HepG2 (cell line): Measurements from ENCODE around the gene PEX10. TPM values are rescaled to one million over a fixed set of nuclear protein-coding genes. Genes with fewer than 3 reads are reported as not detected.

Experiments
- ATAC-seq: fragments of 200-7000 bp; cut with Tn5 transposase; 3 replicates; pipeline ENCODE4 v1.9.1; 2020; ENCODE audit warnings: mild to moderate bottlenecking, moderate library complexity
- BruUV-seq: library from RNA; stranded (reverse); fragments of 400-500 nt; replicated peaks from 2 replicates; lab custom pipeline; 2021; lab: Mats Ljungman, UMichigan
- CTCF ChIA-PET: fragments of 300-600 bp; formaldehyde crosslinking; extraction: SDS; loops from one replicate; lab custom pipeline; 2021; ENCODE audit warnings: low total read pairs, inconsistent platforms, low intra/inter-chr PET ratio; lab: Yijun Ruan, JAX
- POLR2A ChIA-PET: fragments of 350-600 bp; sonication (Branson Sonifier 250); formaldehyde crosslinking; loops from one replicate; lab custom pipeline; 2020; ENCODE audit warnings: antibody characterized with exemption, inconsistent platforms; lab: Yijun Ruan, JAX
- DNase-seq: peaks from one replicate; pipeline ENCODE4 v3.0.0-alpha.2; 2015; ENCODE audit warnings: low spot score
- FAIRE-seq: peaks from 3 replicates; lab custom pipeline; 2011; peaks lifted over from hg19 to GRCh38; lab: Jason Lieb, UNC
- H2AFZ ChIP-seq: one replicate; pipeline ENCODE4 v1.6.1; 2011; ENCODE audit warnings: low read length, inconsistent platforms
- H3K27ac ChIP-seq: fragments of 300-600 bp; 3 replicates; pipeline ENCODE4 v1.8.0; 2011; ENCODE audit warnings: mixed run types, mild to moderate bottlenecking, mixed read lengths, low read length, inconsistent platforms; ENCODE audit not compliant: insufficient read depth; ENCODE audit errors: extremely low read length
- H3K27me3 ChIP-seq, 2 experiments: fragments of 200-600 bp in 1 of 2; 2 replicates in 1 of 2; 3 replicates in 1 of 2; pipeline versions ENCODE4 v1.6.0 to v1.8.0; 2011; ENCODE audit warnings: low read length in 2 of 2, mild to moderate bottlenecking in 2 of 2, moderate library complexity in 2 of 2, inconsistent platforms in 1 of 2; ENCODE audit not compliant: insufficient read depth in 2 of 2, control insufficient read depth in 1 of 2
- H3K36me3 ChIP-seq, 2 experiments: fragments of 200-600 bp in 1 of 2; replicated peaks in 1 of 2; 2 replicates in 1 of 2; 3 replicates in 1 of 2; pipeline versions ENCODE4 v1.5.1 to v1.8.0; 2011; ENCODE audit warnings: low read length in 2 of 2, inconsistent platforms in 1 of 2; ENCODE audit not compliant: insufficient read depth in 2 of 2, control insufficient read depth in 1 of 2
- H3K4me1 ChIP-seq: 2 replicates; pipeline ENCODE4 v1.5.1; 2012; ENCODE audit warnings: low read length, inconsistent platforms; ENCODE audit not compliant: insufficient read depth
- H3K4me2 ChIP-seq: 2 replicates; pipeline ENCODE4 v1.6.0; 2011; ENCODE audit warnings: low read depth, low read length, inconsistent platforms
- H3K4me3 ChIP-seq, 3 experiments: fragments of 200-600 bp in 1 of 3; sonication (generic), shearing (Covaris generic) in 1 of 3; replicated peaks in 1 of 3; 2 replicates each; pipeline ENCODE4 v1.5.1; 2011 to 2016; ENCODE audit warnings: low read length in 3 of 3, inconsistent platforms in 2 of 3, low read depth in 2 of 3, mild to moderate bottlenecking in 2 of 3, control low read depth in 1 of 3, mixed read lengths in 1 of 3; ENCODE audit not compliant: insufficient read depth in 1 of 3
- H3K79me2 ChIP-seq: one replicate; pipeline ENCODE4 v1.6.1; 2011; ENCODE audit warnings: low read length, inconsistent platforms; ENCODE audit not compliant: insufficient read depth
- H3K9ac ChIP-seq: 2 replicates; pipeline ENCODE4 v1.6.0; 2011; ENCODE audit warnings: mild to moderate bottlenecking, low read depth, low read length, inconsistent platforms; ENCODE audit not compliant: insufficient read depth
- H3K9me3 ChIP-seq: 2 replicates; pipeline ENCODE4 v1.5.1; 2012; ENCODE audit warnings: mild to moderate bottlenecking, low read length
- H4K20me1 ChIP-seq: 2 replicates; pipeline ENCODE4 v1.6.0; 2011; ENCODE audit warnings: inconsistent platforms, mild to moderate bottlenecking, low read length, moderate library complexity; ENCODE audit not compliant: insufficient read depth
- MNT ChIP-seq: fragments of 450-650 bp; IDR thresholded peaks from 2 replicates; pipeline ENCODE4 v1.6.1; 2016
- RAD51 ChIP-seq: fragments of 450-650 bp; IDR thresholded peaks from 2 replicates; pipeline ENCODE4 v1.6.1; 2016; ENCODE audit warnings: borderline replicate concordance
- SP5 ChIP-seq: IDR thresholded peaks from 2 replicates; pipeline ENCODE4 v1.6.1; 2016; ENCODE audit warnings: low read depth, borderline replicate concordance
- USF2 ChIP-seq, 2 experiments: sonication (generic) in 1 of 2; formaldehyde crosslinking in 1 of 2; IDR thresholded peaks; 2 replicates each; pipeline versions ENCODE4 v1.5.1 to v1.6.1; 2011 to 2020; ENCODE audit warnings: borderline replicate concordance in 1 of 2, low read depth in 1 of 2, low read length in 1 of 2, mild to moderate bottlenecking in 1 of 2, missing genetic modification reagents in 1 of 2, moderate library complexity in 1 of 2
- ZNF207 ChIP-seq: fragments of 450-650 bp; IDR thresholded peaks from 2 replicates; pipeline ENCODE4 v1.6.1; 2016; ENCODE audit warnings: antibody characterized with exemption, borderline replicate concordance
- ZNF687 ChIP-seq: sonication (generic); formaldehyde crosslinking; IDR thresholded peaks from 2 replicates; pipeline ENCODE4 v1.5.1; 2020; ENCODE audit warnings: mild to moderate bottlenecking, missing genetic modification reagents, moderate library complexity
- whole genome bisulfite sequencing: methylation state at CpG from one replicate; pipeline ENCODE4 v1.1.6; 2017; ENCODE audit warnings: low lambda C conversion rate; 5-methylcytosine and 5-hydroxymethylcytosine counted together
- in situ Hi-C: cut with HindIII; loops from 2 replicates; pipeline ENCODE4 v1.10.0; 2017; ENCODE audit warnings: low pct_unique_long_range_greater_than_20kb; ENCODE audit not compliant: extremely low pct_ligation_motif_present
- intact Hi-C: fragments of 100-400 bp; cut with micrococcal nuclease; formaldehyde crosslinking; loops from one replicate; pipeline ENCODE4 v1.10.0; 2022; ENCODE audit not compliant: unreplicated experiment
- polyA plus RNA-seq, 8 experiments: library from polyadenylated mRNA; depleted of rRNA in 3 of 8; stranded (reverse) in 7 of 8; unstranded in 1 of 8; fragments of >200 nt; fragmentation: Illumina TruSeq in 4 of 8; extraction: Trizol in 4 of 8; gene quantifications; 2 replicates each; pipeline versions ENCODE4 v1.2.1 to v1.2.3, GENCODE V29; 2011 to 2016; ENCODE audit warnings: low read depth in 4 of 8, missing spikeins in 1 of 8, mixed read lengths in 1 of 8; ENCODE audit not compliant: insufficient read depth in 1 of 8
- total RNA-seq, 5 experiments: library from RNA; depleted of rRNA; stranded (reverse); fragments of >200 nt; fragmentation: Illumina TruSeq; extraction: Trizol; gene quantifications; 2 replicates each; pipeline ENCODE4 v1.2.3, GENCODE V29; 2016; ENCODE audit warnings: low read depth in 1 of 5

Gene PEX10
- total and polyA plus RNA-seq, 2 of the 13 experiments (the other 11 are each of a cell fraction or from before 2014, with no cell fraction given) = 16.1 to 39.6 TPM

- TF ChIP-seq USF2 (IDR thresholded peaks at IDR 0.05; ENCODE audit: low read depth, low read length) (peak; percentile 22; the same call in 1 of the 2 replicates), USF2 (CRISPR knock-in tag; IDR thresholded peaks at IDR 0.05; ENCODE audit: borderline replicate concordance) (no peak), MNT (peak; percentile 70), ZNF687 (0 out of 2 replicates have a peak, but pooled peaks have one; percentile 13), SP5 (no peak), ZNF207 (no peak), RAD51 (peak; percentile 28; the same call in 1 of the 2 replicates)
- Histone ChIP-seq H4K20me1 (no peaks in the 10 kb centered on the region), H3K4me3 (no peak overlapping the region), H3K9me3 (no peaks in the 10 kb centered on the region), H3K4me2 (no peak overlapping the region), H2AFZ (no peak overlapping the region), H3K9ac (no peak overlapping the region), H3K27me3 (peaks cover 19 to 77% of the 10 kb centered on the region in 2 experiments; a peak in 4 of 5 replicates), H3K4me1 (no peaks in the 10 kb centered on the region; the same call in 1 of the 2 replicates), H3K79me2 (no peaks in the 10 kb centered on the region), H3K27ac (no peak overlapping the region), H3K36me3 (no peaks in the 10 kb centered on the region)
- 9% methylated on average over 9 of the region's 10 CpGs for WGBS
- ChIA-PET CTCF (no interaction called here), POLR2A (no interaction called here)
- in situ Hi-C loops (no loop called here), intact Hi-C loops (no loop called here)
- no TSS peak for BruUV-seq
- ATAC-seq (no peak), DNase-seq (no peak), FAIRE-seq (no peak)
Observed at GRCh38 chr1:2454227-2454626, 41.9 kb upstream of the PEX10 start.
